Activated T-cell treated with anti-CD3 and anti-CD28 coated beads for 4 hours (primary cell): ENCODE data around the gene NRL.
A peak's percentile ranks its signal among the peaks of the same experiment; 100 is the strongest.

Experiments used
- DNase-seq: peaks from one replicate; pipeline ENCODE4 v3.0.0-alpha.2; 2020

The NRL gene

GRCh38 chr14:24065408-24065807, 49.3 kb downstream of the NRL start:
- no peak for DNase-seq

- no peak for DNase-seq
Observed at GRCh38 chr14:24064856-24065255, 49.9 kb downstream of the NRL start.

- no peak for DNase-seq
Observed at GRCh38 chr14:24064091-24064795, 50.5 kb downstream of the NRL start.

GRCh38 chr14:24063263-24063836, 51.4 kb downstream of the NRL start:
- no peak for DNase-seq

GRCh38 chr14:24062216-24062980, 52.4 kb downstream of the NRL start:
- no peak for DNase-seq

- DNase-seq: no peak
Observed at GRCh38 chr14:24060984-24061913, 53.5 kb downstream of the NRL start.

GRCh38 chr14:24060443-24060842, 54.3 kb downstream of the NRL start:
- no peak for DNase-seq

GRCh38 chr14:24059841-24060388, 54.8 kb downstream of the NRL start:
- DNase-seq: no peak

GRCh38 chr14:24058951-24059475, 55.7 kb downstream of the NRL start:
- DNase-seq: no peak

GRCh38 chr14:24058260-24058950, 56.3 kb downstream of the NRL start:
- no peak for DNase-seq

- no peak for DNase-seq
Observed at GRCh38 chr14:24057867-24058259, 56.9 kb downstream of the NRL start.

- no peak for DNase-seq
Observed at GRCh38 chr14:24057271-24057670, 57.5 kb downstream of the NRL start.

GRCh38 chr14:24056800-24057184, 58.0 kb downstream of the NRL start:
- no peak for DNase-seq

GRCh38 chr14:24055971-24056799, 58.6 kb downstream of the NRL start:
- DNase-seq: no peak

GRCh38 chr14:24054646-24055045, 60.1 kb downstream of the NRL start:
- DNase-seq: no peak

GRCh38 chr14:24054324-24054641, 60.5 kb downstream of the NRL start:
- no peak for DNase-seq

- DNase-seq: no peak
Observed at GRCh38 chr14:24053548-24054323, 61.0 kb downstream of the NRL start.

GRCh38 chr14:24052656-24053547, 61.8 kb downstream of the NRL start:
- peak; percentile 53 for DNase-seq
